ENCODE results near the gene ESRRA. TPM values are rescaled to one million over a fixed set of nuclear protein-coding genes. Genes with fewer than 3 reads are reported as not detected.

ESRRA gene
- total and polyA plus RNA-seq, 2 of the 13 experiments (the other 11 are each of a cell fraction or from before 2014, with no cell fraction given), result 18.1 to 36.3 TPM

GRCh38 chr11:64305691-64306562, 603 bp downstream of the ESRRA start (continued):
- TF ChIP-seq TAF1 (CRISPR knock-in tag; IDR thresholded peaks at IDR 0.05) (peak; percentile 63; the same call in 1 of the 2 replicates), CBX5 (CRISPR knock-in tag; IDR thresholded peaks at IDR 0.05; ENCODE audit: borderline replicate concordance) (peak; percentile 69; the same call in 1 of the 2 replicates), RBM22 (optimal IDR thresholded peaks at IDR 0.05; ENCODE audit: low read length) (no peak), ZNF776 (CRISPR knock-in tag; IDR thresholded peaks at IDR 0.05) (peak; percentile 48; the same call in 1 of the 2 replicates), ZC3H4 (CRISPR knock-in tag; IDR thresholded peaks at IDR 0.05; ENCODE audit: borderline replicate concordance) (0 out of 2 replicates have a peak, but pooled peaks have one; percentile 34), HMGXB3 (CRISPR knock-in tag; IDR thresholded peaks at IDR 0.05; ENCODE audit: borderline replicate concordance) (peak; percentile 45; the same call in 1 of the 2 replicates), ZNF546 (CRISPR knock-in tag; conservative IDR thresholded peaks at IDR 0.05) (peak; percentile 45; the same call in 1 of the 2 replicates), ZNF598 (CRISPR knock-in tag; IDR thresholded peaks at IDR 0.05; ENCODE audit: borderline replicate concordance) (0 out of 2 replicates have a peak, but pooled peaks have one; percentile 35), ZNF468 (CRISPR knock-in tag; IDR thresholded peaks at IDR 0.05) (no peak), BORCS8-MEF2B (CRISPR knock-in tag; IDR thresholded peaks at IDR 0.05) (peak; percentile 67), NFE2L2 (IDR thresholded peaks at IDR 0.05; ENCODE audit: low read length) (no peak), ZSCAN9 (CRISPR knock-in tag; IDR thresholded peaks at IDR 0.05; ENCODE audit: borderline replicate concordance) (0 out of 2 replicates have a peak, but pooled peaks have one; percentile 20), TFAP4 (IDR thresholded peaks at IDR 0.05; ENCODE audit: borderline replicate concordance, low read depth) (peak; percentile 50; the same call in 1 of the 2 replicates), SP4 (CRISPR knock-in tag; IDR thresholded peaks at IDR 0.05) (peak; percentile 59), HOXA3 (CRISPR knock-in tag; IDR thresholded peaks at IDR 0.05) (peak; percentile 53; the same call in 1 of the 2 replicates), ZNF607 (CRISPR knock-in tag; IDR thresholded peaks at IDR 0.05; ENCODE audit: borderline replicate concordance) (no peak), DRAP1 (CRISPR knock-in tag; IDR thresholded peaks at IDR 0.05) (peak; percentile 53; the same call in 1 of the 2 replicates), ZNF639 (CRISPR knock-in tag; conservative IDR thresholded peaks at IDR 0.05) (no peak), ZNF710 (CRISPR knock-in tag; IDR thresholded peaks at IDR 0.05; ENCODE audit: borderline replicate concordance) (peak; percentile 77; the same call in 1 of the 2 replicates)
